Measurements from ENCODE around the gene OPCML. TPM values are rescaled to one million over a fixed set of nuclear protein-coding genes. Genes with fewer than 3 reads are reported as not detected.

Gene OPCML
- total RNA-seq, 4 donors from 2014 or later: 0.06 to 0.83 (median 0.24) TPM

- no peak for DNase-seq (ENCODE audit: extremely low spot score)
- Histone ChIP-seq H3K4me1 (no peaks in the 10 kb centered on the region), H3K27ac (replicated peaks in 1 of 4) (no peak overlapping the region), H3K27me3 (no peaks in the 10 kb centered on the region), H3K9me3 (no peaks in the 10 kb centered on the region), H3K4me3 (no peak overlapping the region), H3K36me3 (no peaks in the 10 kb centered on the region)
- intact Hi-C loops (cut with DNase I): no loop called here
- 84% methylated on average over 3 of the region's 3 CpGs for WGBS
- TF ChIP-seq EP300 (IDR thresholded peaks at IDR 0.05): no peak
- TF ChIP-seq CTCF (IDR thresholded peaks at IDR 0.05): no peak
- TF ChIP-seq POLR2AphosphoS5 (IDR thresholded peaks at IDR 0.05): no peak
- TF ChIP-seq POLR2A (IDR thresholded peaks at IDR 0.05; ENCODE audit: low read depth): no peak
Observed at GRCh38 chr11:132895340-132895739, 637.0 kb downstream of the OPCML start.

- Histone ChIP-seq H3K4me3 (no peak overlapping the region), H3K9me3 (no peaks in the 10 kb centered on the region), H3K4me1 (no peaks in the 10 kb centered on the region), H3K27ac (replicated peaks in 1 of 4) (no peak overlapping the region), H3K36me3 (no peaks in the 10 kb centered on the region), H3K27me3 (no peaks in the 10 kb centered on the region)
- DNase-seq (ENCODE audit: extremely low spot score): no peak
- WGBS: 100% methylated on average over 1 of the region's 1 CpG
- TF ChIP-seq EP300 (IDR thresholded peaks at IDR 0.05) (no peak), CTCF (IDR thresholded peaks at IDR 0.05) (no peak), POLR2AphosphoS5 (IDR thresholded peaks at IDR 0.05) (no peak), POLR2A (IDR thresholded peaks at IDR 0.05; ENCODE audit: low read depth) (no peak)
- intact Hi-C loops (cut with DNase I): no loop called here
Observed at GRCh38 chr11:132894606-132895005, 637.7 kb downstream of the OPCML start.

GRCh38 chr11:132892876-132893275, 639.4 kb downstream of the OPCML start:
- DNase-seq (ENCODE audit: extremely low spot score): no peak
- H3K9me3 ChIP-seq: no peaks in the 10 kb centered on the region
- no peak overlapping the region for H3K4me3 ChIP-seq
- no peaks in the 10 kb centered on the region for H3K4me1 ChIP-seq
- intact Hi-C loops (cut with DNase I): no loop called here
- no peaks in the 10 kb centered on the region for H3K27me3 ChIP-seq
- 73% methylated on average over 5 of the region's 5 CpGs for WGBS
- no peaks in the 10 kb centered on the region for H3K36me3 ChIP-seq
- no peak overlapping the region for H3K27ac ChIP-seq (replicated peaks in 1 of 4)
- TF ChIP-seq CTCF (IDR thresholded peaks at IDR 0.05) (no peak), EP300 (IDR thresholded peaks at IDR 0.05) (no peak), POLR2A (IDR thresholded peaks at IDR 0.05; ENCODE audit: low read depth) (no peak), POLR2AphosphoS5 (IDR thresholded peaks at IDR 0.05) (no peak)

DNA sequence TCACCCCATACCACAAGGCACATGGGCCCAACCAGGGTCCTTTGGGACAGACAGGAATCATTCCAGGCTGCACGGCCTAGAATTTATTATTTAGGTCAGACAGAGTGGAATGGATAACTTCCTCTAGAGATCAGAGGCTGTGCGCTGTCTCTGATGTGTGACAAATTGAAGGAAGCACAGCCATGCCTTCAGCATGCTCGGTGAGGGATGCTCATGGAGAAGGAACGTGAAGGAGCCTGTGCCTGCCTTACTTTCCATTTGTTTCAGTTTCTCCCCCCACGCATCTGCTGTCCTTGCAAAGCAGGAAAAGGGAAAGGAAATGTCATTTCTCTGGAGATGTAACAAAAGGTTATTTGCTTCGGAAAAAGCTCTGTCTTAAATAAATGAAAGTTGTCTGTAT, 644.1 kb downstream of the OPCML start:
- no peaks in the 10 kb centered on the region for H3K4me1 ChIP-seq
- H3K27me3 ChIP-seq: no peaks in the 10 kb centered on the region
- no peaks in the 10 kb centered on the region for H3K9me3 ChIP-seq
- no peaks in the 10 kb centered on the region for H3K36me3 ChIP-seq
- TF ChIP-seq CTCF (IDR thresholded peaks at IDR 0.05): no peak
- TF ChIP-seq POLR2AphosphoS5 (IDR thresholded peaks at IDR 0.05): no peak
- TF ChIP-seq POLR2A (IDR thresholded peaks at IDR 0.05; ENCODE audit: low read depth): no peak
- no peak for TF ChIP-seq EP300 (IDR thresholded peaks at IDR 0.05)
- WGBS: 53% methylated on average over 6 of the region's 6 CpGs
- intact Hi-C loops (cut with DNase I): no loop called here
- no peak for DNase-seq (ENCODE audit: extremely low spot score)
- no peak overlapping the region for H3K4me3 ChIP-seq
- H3K27ac ChIP-seq (replicated peaks in 1 of 4): no peak overlapping the region

- intact Hi-C loops (cut with DNase I): no loop called here
- no peak overlapping the region for H3K4me3 ChIP-seq
- H3K4me1 ChIP-seq: no peaks in the 10 kb centered on the region
- H3K27me3 ChIP-seq: no peaks in the 10 kb centered on the region
- H3K36me3 ChIP-seq: no peaks in the 10 kb centered on the region
- no peak overlapping the region for H3K27ac ChIP-seq (replicated peaks in 1 of 4)
- TF ChIP-seq POLR2A (IDR thresholded peaks at IDR 0.05; ENCODE audit: low read depth): no peak
- 70% methylated on average over 3 of the region's 6 CpGs for WGBS
- no peaks in the 10 kb centered on the region for H3K9me3 ChIP-seq
- no peak for DNase-seq (ENCODE audit: extremely low spot score)
Observed at GRCh38 chr11:132886335-132886734, 646.0 kb downstream of the OPCML start.

Measured in esophagus muscularis mucosa (tissue), 4 donors.